GM12873 (cell line): ENCODE data around the gene EVC.
A peak's percentile ranks its signal among the peaks of the same experiment; 100 is the strongest.

Source experiments
- CTCF ChIP-seq: IDR thresholded peaks from 2 replicates; pipeline ENCODE4 v1.5.1; 2012; ENCODE audit warnings: low read depth, mild to moderate bottlenecking, moderate library complexity, low read length, control low read depth; ENCODE audit not compliant: insufficient read depth; ENCODE audit errors: missing control alignments

Gene EVC

GRCh38 chr4:5798946-5799345 is 87.9 kb downstream of the EVC start:
- no peak for TF ChIP-seq CTCF

GRCh38 chr4:5799406-5799805 is 88.4 kb downstream of the EVC start:
- no peak for TF ChIP-seq CTCF

- TF ChIP-seq CTCF, result no peak
Measured at GRCh38 chr4:5800496-5800895, 89.5 kb downstream of the EVC start.

DNA sequence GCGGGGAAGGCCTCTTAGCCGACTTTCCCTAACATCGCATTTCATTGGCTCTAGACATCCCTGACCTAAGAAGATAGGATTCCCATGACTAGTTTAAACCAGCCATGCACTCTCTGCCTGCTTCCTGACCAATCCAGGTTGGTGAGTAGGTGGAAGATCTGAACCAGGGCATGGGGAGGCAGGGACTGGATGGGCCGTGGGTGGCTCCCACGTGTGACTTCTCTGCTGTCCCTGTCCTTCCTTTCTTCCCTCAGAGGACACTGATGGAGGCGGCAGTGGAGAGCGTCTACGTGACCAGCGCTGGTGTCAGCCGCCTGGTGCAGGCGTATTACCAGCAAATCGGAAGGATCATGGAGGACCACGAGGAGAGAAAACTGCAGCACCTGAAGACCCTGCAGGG is 90.7 kb downstream of the EVC start:
- TF ChIP-seq CTCF, result no peak

DNA sequence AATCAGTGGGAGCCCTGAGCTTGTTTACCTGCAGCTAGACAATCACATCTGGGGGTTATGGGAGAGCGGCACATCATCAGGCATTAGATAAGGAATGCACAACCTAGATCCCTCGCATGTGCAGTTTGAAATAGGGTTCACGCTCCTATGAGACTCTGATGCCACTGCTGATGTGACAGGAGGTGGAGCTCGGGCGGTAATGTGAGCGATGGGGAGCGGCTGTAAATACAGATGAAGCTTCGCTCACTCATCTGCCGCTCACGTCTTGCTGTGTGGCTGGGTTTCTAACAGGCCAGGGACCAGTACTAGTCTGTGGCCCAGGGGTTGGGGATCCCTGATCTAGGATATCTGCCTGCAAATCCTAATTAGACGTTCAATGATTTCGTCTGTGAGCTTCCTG is 91.6 kb downstream of the EVC start:
- TF ChIP-seq CTCF, result no peak

DNA sequence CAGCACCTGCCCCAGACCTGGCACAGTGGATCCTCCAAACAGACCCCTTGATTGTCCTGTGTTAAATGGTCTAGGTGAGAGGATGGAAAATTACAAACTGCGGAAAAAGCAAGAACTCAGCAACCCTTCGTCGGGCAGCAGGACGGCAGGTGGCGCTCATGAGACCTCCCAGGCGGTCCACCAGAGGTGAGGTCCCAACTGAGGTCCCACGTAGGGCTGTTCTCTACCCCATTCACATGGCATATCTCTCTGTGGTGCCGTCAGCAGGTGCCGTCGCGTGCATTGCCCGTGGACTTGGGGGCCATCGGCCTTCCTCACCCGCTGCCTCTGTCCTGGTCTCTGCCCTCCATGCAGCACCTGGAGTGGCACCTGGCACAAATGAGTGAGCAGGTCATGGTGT is 93.7 kb downstream of the EVC start:
- TF ChIP-seq CTCF, result peak; percentile 58

DNA sequence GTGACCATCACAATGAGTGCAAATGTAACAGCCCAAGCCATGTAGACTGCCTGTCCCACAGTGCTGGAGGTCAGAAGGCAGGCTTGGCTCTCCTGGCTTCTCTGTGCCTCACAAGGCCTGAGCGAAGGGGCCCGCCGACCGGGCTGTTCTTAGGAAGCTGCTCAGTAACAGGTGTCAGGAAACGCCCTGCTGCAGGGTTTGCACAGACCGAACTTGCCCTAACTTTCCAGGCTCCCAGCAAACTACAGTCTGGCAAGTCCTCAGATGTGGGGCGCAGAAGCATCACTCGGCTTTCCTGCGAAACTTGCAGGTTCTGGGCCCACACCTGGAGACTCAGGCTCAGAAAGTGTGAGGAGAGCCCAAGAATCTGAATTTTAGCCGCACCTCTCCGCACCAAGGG is 94.3 kb downstream of the EVC start:
- TF ChIP-seq CTCF, result no peak
